Fibroblast of skin of back (primary cell): ENCODE measurements around the gene OR2V1.
A peak's percentile ranks its signal among the peaks of the same experiment; 100 is the strongest.
"Not testable (repeated sequence)": the region's sequence is repeated elsewhere in the genome, so short reads cannot be mapped to it uniquely, and the experiment has no call there.

Experiments used
- DNase-seq: peaks from one replicate; pipeline ENCODE4 v3.0.0-alpha.2; 2013

Gene OR2V1

GRCh38 chr5:181127907-181128626 lies 2.9 kb downstream of the OR2V1 start:
- DNase-seq = no peak

DNA sequence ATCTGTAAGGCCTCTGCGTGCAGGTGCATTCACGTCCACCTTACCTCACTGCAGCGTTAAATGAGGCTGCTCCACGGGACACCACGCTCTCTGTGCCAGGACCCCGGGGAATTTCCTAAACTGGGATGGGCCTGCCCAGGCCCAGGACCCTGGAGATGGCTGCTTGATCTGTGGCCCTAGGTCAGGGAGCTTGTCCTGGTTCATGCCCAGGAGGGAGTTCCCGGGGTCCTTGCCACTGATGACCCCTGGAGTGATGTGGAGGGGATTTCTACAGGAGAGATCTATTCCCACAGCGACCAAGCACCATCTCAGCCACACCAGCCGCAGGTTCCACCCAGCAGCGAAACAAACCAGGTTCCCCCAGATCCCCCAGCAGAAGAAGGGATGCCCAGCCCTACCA lies 3.5 kb downstream of the OR2V1 start:
- DNase-seq = no peak

- DNase-seq = no peak
Observed at GRCh38 chr5:181126841-181127240, 4.1 kb downstream of the OR2V1 start.

DNA sequence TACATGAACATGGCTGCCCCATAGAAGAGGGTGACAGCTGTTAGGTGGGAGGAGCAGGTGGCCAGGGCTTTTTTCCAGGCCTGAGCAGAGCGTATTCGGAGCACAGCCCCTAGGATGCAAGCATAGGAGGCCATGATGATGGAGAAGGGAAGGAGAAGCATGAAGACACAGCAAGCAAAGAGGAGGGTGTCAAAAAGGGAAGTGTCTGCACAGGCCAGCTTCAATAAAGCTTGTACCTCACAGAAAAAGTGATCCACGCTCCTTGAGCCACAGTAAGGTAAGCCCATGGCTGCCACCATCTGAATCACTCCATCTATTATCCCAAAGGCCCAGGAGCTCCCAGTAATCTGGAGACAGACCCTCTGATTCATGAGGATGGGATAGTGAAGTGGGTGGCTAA lies 6.4 kb downstream of the OR2V1 start:
- DNase-seq = no peak

- no peak for DNase-seq
Observed at GRCh38 chr5:181121675-181122561, 9.1 kb downstream of the OR2V1 start.

DNA sequence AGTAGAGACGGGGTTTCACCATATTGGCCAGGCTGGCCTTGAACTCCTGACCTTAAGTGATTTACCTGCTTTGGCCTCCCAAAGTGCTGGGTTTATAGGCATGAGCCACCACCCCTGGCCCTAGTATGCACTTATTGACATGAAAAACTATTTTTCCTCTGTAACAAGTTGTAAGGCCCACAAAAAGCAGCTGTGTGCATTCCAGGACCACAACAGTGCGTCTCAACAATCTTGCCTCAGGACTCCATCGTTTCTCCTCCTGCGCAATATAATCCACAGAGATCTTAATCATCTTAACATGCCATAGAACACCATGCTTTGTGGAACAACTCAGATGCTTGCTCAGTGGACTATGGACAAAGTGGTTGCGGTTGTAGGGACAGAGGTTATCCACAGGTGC lies 10.2 kb downstream of the OR2V1 start:
- DNase-seq = no peak

DNA sequence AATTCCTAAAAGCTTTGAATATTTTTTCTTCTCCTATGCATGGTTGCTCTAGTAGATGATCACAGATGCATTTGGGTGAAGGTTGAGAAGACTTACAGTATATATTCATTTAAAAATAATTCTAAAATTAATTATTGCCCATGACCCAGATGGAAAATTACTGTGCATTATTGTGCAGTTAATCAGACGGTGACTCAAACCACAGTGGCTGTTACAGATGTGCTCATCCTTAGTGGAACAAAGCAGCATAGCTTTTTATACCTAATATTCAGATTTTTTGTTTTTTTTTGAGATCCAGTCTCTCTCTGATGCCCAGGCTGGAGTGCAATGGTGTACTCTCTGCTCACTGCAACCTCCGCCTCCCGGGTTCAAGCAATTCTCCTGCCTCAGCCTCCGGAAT lies 10.7 kb downstream of the OR2V1 start:
- peak; percentile 8 for DNase-seq

GRCh38 chr5:181119105-181119504 lies 11.9 kb downstream of the OR2V1 start:
- no peak for DNase-seq

DNA sequence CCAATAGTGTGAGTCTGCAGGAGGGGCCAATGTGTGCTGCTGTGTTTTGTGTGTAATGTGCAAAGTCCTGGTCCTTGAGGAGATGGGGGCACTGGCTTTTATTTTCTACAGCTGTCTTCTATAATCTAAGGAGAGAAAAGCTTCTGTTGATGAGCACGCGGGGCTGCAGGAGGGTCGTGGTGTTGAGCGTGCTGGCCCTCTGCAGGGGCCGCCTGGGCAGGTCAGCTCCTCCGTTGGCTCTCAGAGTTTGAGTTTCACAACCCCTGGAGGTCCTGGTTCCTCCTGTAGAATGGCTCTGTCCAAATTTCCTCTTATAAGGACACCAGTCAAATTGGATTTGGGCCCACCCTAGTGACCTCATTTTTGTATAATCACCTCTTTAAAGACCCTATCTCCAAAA lies 12.6 kb downstream of the OR2V1 start:
- no peak for DNase-seq

DNA sequence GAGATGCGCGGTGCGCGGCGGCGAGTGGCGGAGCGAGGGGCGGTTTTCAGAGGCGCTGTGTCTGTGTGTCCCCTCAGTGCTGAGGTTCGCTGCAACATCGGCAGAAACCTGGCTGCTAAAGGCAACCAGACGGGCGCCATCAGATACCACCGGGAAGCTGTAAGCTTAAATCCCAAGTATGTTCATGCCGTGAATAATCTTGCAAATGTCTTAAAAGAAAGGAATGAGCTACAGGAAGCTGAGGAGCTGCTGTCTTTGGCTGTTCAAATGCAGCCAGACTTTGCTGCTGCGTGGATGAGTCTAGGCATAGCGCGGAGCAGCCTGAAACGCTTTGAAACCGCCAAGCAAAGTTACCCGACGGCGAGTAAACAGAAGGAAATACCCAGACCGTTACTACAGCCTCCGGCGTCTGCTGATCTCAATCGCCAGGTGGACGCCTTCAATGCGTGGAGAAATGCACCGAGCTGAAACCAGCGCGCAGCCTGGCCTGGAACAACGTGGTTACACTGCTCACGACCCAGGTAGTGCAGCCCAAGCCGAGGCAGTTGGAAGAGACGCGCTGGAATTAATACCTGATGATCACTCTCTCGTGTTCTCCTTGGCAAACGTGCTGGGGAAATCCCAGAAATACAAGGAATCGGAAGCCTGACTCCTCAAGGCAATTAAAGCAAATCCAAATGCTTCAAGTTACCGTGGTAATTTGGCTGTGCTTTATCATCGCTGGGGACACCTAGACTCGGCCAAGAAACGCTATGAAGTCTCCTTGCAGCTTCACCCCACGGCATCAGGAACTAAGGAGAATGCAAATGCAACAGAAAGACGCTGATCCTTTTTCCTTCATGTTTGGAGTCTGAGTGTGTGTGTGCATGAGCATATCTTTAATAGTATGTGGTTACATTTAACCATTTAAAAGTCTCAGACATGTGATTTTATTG lies 15.9 kb downstream of the OR2V1 start:
- peak; percentile 12 for DNase-seq

DNA sequence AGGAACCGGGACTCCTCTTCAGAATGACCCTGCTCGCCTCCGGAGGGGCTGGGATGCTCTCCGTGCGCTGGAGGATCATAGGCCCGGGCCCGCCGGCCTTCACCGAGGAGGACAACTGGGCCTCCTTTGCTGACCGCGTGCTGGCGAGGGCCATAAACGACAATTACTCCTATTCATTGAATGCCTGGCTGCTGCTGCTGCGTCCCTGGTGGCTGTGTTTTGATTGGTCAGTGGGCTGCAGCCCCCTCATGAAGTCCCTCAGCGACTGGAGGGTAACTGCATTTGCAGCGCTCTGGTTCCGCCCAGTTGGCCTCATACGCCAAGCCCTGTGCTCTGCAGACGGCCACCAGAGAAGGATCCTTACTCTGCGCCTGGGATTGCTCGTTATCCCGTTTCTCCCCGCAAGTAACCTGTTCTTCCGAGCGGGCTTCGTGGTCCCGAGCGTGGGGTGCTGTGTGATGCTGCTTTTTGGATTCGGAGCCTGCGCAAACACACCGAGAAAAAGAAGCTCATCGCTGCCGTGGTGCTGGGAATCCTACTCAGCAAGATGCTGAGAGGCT lies 16.6 kb downstream of the OR2V1 start:
- no peak for DNase-seq

DNA sequence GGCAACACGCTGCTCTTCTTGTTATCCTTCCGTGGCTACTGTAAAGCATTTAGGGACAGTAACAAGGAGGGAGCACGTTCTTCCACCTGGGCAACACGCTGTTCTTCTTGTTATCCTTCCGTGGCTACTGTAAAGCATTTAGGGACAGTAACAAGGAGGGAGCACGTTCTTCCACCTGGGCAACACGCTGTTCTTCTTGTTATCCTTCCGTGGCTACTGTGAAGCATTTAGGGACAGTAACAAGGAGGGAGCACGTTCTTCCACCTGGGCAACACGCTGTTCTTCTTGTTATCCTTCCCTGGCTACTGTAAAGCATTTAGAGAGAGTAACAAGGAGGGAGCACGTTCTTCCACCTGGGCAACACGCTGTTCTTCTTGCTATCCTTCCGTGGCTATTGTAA lies 17.4 kb downstream of the OR2V1 start:
- DNase-seq = not testable (repeated sequence)

- no peak for DNase-seq
Observed at GRCh38 chr5:181112476-181112875, 18.5 kb downstream of the OR2V1 start.

DNA sequence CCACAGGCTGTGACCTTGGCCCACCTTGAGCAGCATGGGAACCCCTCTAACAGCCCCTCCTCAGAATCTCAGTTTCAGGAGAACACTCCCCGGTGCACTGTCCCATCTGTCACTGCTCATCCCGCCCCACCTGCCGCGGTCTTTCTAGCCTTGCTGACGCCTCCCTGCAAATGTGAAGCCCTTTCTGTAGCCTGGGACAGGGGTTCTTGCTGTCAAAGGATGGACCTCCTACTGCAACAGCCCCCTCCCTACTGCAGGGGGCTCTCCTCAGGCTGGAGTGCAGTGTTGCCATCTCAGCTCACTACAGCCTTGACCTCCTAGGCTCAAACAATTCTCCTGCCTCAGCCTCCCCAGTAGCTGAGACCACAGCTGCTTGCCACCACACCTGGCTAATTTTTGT lies 20.0 kb downstream of the OR2V1 start:
- DNase-seq = no peak

- no peak for DNase-seq
Observed at GRCh38 chr5:181109489-181110013, 21.4 kb downstream of the OR2V1 start.

DNA sequence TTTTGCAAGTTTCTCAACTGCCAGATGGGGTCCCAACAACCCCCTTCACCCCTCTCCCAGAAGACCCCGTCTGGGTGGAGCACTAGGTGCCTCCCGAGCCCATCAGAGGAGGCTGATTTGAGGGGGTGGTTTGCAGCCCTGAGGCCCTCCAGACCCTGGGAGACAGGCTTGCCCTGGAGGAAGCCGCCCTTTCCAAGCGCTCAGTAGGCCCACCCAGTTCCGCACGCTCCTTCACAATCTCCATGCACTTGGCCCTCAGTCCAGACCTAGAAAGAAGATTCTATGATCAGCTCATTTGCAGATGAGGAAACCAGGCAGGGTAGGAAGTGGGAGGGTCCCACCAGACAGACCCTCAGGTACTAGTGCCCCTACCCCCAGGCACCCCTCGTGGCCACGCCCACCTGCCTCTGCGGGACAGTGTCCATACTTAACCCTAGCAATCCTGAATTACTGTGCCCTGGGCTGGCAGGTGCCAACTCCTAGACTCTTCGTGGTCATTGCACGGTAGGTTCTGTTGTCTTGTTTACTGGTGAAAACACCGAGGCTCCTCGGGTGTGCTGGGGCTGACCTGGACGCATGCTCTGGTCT lies 22.3 kb downstream of the OR2V1 start:
- DNase-seq = no peak

DNA sequence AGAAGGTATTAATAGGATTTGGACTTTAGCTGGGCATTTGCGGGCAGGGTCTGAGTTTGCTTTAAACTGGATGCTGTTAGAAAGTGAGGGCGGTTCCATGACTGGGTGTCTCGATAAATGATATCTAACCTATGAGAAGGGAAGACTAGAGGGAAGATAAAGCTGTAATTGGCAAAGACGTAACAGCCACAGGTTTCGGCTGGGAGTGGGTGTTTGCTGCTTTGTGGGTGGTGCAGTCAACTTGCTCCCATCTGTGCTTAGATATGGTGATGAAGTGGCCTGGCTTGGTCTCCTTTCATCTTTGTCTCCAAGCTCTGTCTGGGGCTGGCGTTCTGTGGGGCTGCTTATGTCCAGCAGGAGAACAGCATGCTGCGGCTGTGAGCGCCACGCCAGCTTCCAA lies 23.3 kb downstream of the OR2V1 start:
- no peak for DNase-seq

- DNase-seq = no peak
Observed at GRCh38 chr5:181105391-181106025, 25.5 kb downstream of the OR2V1 start.

GRCh38 chr5:181104606-181105390 lies 26.2 kb downstream of the OR2V1 start:
- DNase-seq = not testable (repeated sequence)

GRCh38 chr5:181104259-181104568 lies 26.8 kb downstream of the OR2V1 start:
- not testable (repeated sequence) for DNase-seq
